H7 (cell line): Measurements from ENCODE around the gene ATP11A. TPM values are rescaled to one million over a fixed set of nuclear protein-coding genes. Genes with fewer than 3 reads are reported as not detected.
"Not testable (repeated sequence)": the region's sequence is repeated elsewhere in the genome, so short reads cannot be mapped to it uniquely, and the experiment has no call there.

Experiments
- DNase-seq: peaks from one replicate; pipeline ENCODE4 v3.0.0; 2012
- H3K27me3 ChIP-seq: 2 replicates; pipeline ENCODE4 v1.6.0; 2011; ENCODE audit warnings: mild to moderate bottlenecking, low read length; ENCODE audit not compliant: control insufficient read depth, insufficient read depth
- H3K36me3 ChIP-seq: replicated peaks from 2 replicates; pipeline ENCODE4 v1.5.1; 2011; ENCODE audit warnings: low read length; ENCODE audit not compliant: control insufficient read depth, insufficient read depth
- H3K4me3 ChIP-seq: 2 replicates; pipeline ENCODE4 v1.5.1; 2011; ENCODE audit warnings: low read depth, mild to moderate bottlenecking, control low read depth, low read length, moderate library complexity; ENCODE audit not compliant: insufficient read depth
- total RNA-seq: library from RNA; depleted of rRNA; stranded (reverse); fragments of >200 nt; shearing (Covaris generic); gene quantifications from 2 replicates; pipeline ENCODE4 v1.2.3, GENCODE V29; 2014

Gene ATP11A
- total RNA-seq, 1 experiment from 2014 or later, result 9.9 TPM

- Histone ChIP-seq H3K36me3 (peaks cover 2% of the 10 kb centered on the region), H3K27me3 (no peaks in the 10 kb centered on the region), H3K4me3 (no peak overlapping the region)
- peak; percentile 34 for DNase-seq
Measured at GRCh38 chr13:112790735-112791641, 101.2 kb downstream of the ATP11A start.

GRCh38 chr13:112791663-112792440 is 102.0 kb downstream of the ATP11A start:
- no peaks in the 10 kb centered on the region; the same call in 1 of the 2 replicates for H3K36me3 ChIP-seq
- no peak overlapping the region for H3K4me3 ChIP-seq
- H3K27me3 ChIP-seq, result no peaks in the 10 kb centered on the region
- DNase-seq, result peak; percentile 47

GRCh38 chr13:112792511-112792910 is 102.7 kb downstream of the ATP11A start:
- H3K36me3 ChIP-seq, result no peaks in the 10 kb centered on the region; the same call in 1 of the 2 replicates
- DNase-seq, result no peak
- H3K4me3 ChIP-seq, result no peak overlapping the region
- no peaks in the 10 kb centered on the region for H3K27me3 ChIP-seq

- no peaks in the 10 kb centered on the region for H3K27me3 ChIP-seq
- H3K4me3 ChIP-seq, result no peak overlapping the region
- no peak for DNase-seq
- no peaks in the 10 kb centered on the region; the same call in 1 of the 2 replicates for H3K36me3 ChIP-seq
Measured at GRCh38 chr13:112793545-112794445, 104.0 kb downstream of the ATP11A start.

GRCh38 chr13:112795277-112795676 is 105.4 kb downstream of the ATP11A start:
- DNase-seq, result no peak
- no peaks in the 10 kb centered on the region for H3K27me3 ChIP-seq
- no peak overlapping the region for H3K4me3 ChIP-seq
- no peaks in the 10 kb centered on the region; the same call in 1 of the 2 replicates for H3K36me3 ChIP-seq

GRCh38 chr13:112796190-112796915 is 106.5 kb downstream of the ATP11A start:
- Histone ChIP-seq H3K4me3 (no peak overlapping the region), H3K36me3 (no peaks in the 10 kb centered on the region; the same call in 1 of the 2 replicates), H3K27me3 (no peaks in the 10 kb centered on the region)
- DNase-seq, result no peak

- DNase-seq, result no peak
- Histone ChIP-seq H3K4me3 (no peak overlapping the region), H3K27me3 (no peaks in the 10 kb centered on the region), H3K36me3 (no peaks in the 10 kb centered on the region)
Measured at GRCh38 chr13:112799394-112799793, 109.6 kb downstream of the ATP11A start.

- Histone ChIP-seq H3K27me3 (no peaks in the 10 kb centered on the region), H3K4me3 (no peak overlapping the region), H3K36me3 (0 out of 2 replicates have a peak, but pooled peaks cover under 1% of the 10 kb centered on the region)
- no peak for DNase-seq
Measured at GRCh38 chr13:112800057-112800456, 110.2 kb downstream of the ATP11A start.

GRCh38 chr13:112800807-112801206 is 111.0 kb downstream of the ATP11A start:
- H3K27me3 ChIP-seq, H3K36me3 ChIP-seq, H3K4me3 ChIP-seq: not testable (repeated sequence)

GRCh38 chr13:112802802-112803195 is 113.0 kb downstream of the ATP11A start:
- H3K27me3 ChIP-seq, result no peaks in the 10 kb centered on the region
- 0 out of 2 replicates have a peak, but pooled peaks cover 1% of the 10 kb centered on the region for H3K36me3 ChIP-seq
- no peak overlapping the region for H3K4me3 ChIP-seq
- no peak for DNase-seq

More at GRCh38 chr13:112800807-112801206, 111.0 kb downstream of the ATP11A start:
- DNase-seq, result not testable (repeated sequence)

- no peak for DNase-seq
- 0 out of 2 replicates have a peak, but pooled peaks cover 1% of the 10 kb centered on the region for H3K36me3 ChIP-seq
- H3K4me3 ChIP-seq, result no peak overlapping the region
- H3K27me3 ChIP-seq, result no peaks in the 10 kb centered on the region
Measured at GRCh38 chr13:112803422-112803821, 113.6 kb downstream of the ATP11A start.

- Histone ChIP-seq H3K27me3 (no peaks in the 10 kb centered on the region), H3K36me3 (0 out of 2 replicates have a peak, but pooled peaks cover 1% of the 10 kb centered on the region), H3K4me3 (no peak overlapping the region)
- peak; percentile 49 for DNase-seq
Measured at GRCh38 chr13:112804374-112804773, 114.5 kb downstream of the ATP11A start.
